Stimulated activated CD4-positive, alpha-beta T cell treated with anti-CD3 and anti-CD28 coated beads, Interleukin-4, amount 100 ng/mL, for 4 hours (primary cell): Measurements from ENCODE around the gene ASGR1.

Experiments
- DNase-seq, 2 experiments: peaks; one replicate each; pipeline ENCODE4 v3.0.0-alpha.2; 2020

The ASGR1 gene, protein sequence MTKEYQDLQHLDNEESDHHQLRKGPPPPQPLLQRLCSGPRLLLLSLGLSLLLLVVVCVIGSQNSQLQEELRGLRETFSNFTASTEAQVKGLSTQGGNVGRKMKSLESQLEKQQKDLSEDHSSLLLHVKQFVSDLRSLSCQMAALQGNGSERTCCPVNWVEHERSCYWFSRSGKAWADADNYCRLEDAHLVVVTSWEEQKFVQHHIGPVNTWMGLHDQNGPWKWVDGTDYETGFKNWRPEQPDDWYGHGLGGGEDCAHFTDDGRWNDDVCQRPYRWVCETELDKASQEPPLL

DNA sequence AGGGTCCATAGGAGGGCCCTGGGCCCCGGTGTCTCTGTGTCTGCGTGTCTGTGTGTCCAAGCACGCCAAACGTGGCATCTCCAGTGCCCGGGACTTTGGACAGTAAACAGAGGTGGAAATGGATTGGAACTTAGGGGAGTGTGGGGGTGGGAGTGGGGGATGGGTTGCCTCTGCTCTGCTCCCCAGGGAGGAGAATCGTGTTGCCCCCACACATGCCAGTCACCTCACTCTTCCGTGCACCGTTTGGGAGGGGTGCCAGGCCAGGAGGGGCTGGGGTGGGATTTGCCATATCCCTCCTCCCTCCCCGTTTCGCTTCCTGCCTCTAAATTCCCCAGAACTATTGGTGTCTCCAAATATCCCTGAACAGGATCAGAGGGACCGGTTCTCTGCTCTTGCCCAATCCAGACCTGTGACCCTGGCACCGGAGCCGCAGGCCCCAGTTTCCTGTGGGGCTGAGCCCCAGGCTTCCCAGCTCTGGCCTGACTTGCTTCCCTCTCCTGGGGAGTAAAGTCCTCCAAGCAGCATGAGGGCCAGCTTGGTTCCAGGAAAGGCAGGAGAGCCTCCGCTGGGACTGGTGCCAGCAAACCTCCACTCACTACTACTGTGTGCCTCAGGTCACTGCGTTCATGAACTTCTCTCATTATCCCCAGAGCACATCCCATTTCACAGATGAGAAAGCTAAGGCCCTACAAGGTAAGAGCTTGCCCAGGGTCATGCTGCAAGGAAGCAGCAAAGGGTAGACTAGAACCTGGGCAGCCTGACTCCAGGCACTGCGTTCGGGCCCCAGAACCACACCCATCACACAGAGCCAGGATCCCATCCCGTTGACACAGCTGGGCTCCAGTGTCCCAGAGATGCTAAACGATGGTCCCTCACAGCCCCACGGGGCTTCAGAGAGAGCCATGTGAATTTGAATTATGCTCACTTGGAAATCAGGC, at the start of gene ASGR1:
Gene ASGR1, minus strand, starts transcription at position 54 of the 938 bp plus-strand sequence. CDS start 807 bp downstream, outside the sequence.
- no peak for DNase-seq

DNA sequence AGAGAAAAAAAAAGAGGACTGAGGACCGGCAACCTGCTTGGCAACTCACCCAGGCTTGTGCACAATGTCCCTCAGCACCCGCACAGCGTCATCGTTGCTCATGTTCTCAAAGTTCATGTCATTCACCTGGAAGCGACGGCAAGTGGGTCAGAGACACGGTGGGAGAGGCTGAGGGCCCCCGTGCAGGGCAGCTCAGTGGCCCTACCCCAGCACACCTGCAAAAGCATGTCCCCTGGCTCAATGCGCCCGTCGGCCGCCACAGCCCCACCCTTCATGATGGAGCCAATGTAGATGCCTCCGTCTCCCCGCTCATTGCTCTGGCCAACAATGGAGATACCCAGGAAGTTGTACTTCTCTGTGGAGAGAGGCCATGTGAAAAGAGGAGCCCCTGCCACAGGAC, 49.8 kb upstream of the ASGR1 start:
- DNase-seq: no peak

DNA sequence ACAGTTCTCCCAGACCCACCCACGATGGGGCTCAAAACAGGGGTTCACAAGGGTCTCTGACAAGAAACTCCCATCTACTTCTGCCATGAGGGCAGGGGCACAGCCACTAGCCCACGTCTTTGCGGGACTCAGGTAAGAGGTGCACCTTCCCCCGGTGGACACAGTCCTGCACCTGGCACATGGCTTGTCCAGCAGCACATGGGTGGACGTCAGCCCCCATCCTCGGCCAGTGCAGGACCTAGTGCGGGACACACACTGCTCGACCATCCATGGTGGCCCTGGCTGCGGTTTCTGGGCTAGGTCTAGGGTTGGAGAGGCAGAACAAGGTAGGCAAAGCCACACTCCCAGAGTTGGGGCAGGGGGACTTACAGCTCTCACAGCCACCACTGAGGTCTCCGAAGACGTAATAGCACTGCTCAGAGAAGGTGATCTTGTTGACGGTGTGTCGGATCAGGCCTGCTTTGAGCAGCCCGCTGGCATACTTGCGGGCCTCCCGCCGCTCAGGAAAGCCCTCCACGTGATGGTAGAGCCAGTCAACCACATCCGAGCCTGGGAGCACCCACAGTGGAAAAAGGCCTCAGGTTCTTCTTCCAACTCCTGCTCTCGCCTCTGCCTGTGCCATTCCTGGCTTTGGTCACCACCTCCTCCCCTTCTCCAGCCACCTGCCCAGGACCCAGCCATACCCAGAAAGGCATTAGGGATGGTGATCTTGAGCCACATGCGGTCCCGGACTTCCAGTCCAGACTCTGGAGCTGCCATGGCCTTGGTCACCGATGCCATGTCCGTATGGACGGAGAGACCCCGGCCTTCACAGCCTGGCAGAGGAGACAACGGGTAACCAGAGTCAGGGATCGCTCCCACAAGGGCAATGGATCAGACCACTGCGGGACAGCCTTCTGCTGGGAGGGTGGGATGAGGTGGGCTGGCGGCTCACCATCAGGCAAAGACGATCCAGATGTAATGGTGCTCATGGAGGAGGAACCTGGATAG, 47.8 kb upstream of the ASGR1 start:
- DNase-seq: no peak

DNA sequence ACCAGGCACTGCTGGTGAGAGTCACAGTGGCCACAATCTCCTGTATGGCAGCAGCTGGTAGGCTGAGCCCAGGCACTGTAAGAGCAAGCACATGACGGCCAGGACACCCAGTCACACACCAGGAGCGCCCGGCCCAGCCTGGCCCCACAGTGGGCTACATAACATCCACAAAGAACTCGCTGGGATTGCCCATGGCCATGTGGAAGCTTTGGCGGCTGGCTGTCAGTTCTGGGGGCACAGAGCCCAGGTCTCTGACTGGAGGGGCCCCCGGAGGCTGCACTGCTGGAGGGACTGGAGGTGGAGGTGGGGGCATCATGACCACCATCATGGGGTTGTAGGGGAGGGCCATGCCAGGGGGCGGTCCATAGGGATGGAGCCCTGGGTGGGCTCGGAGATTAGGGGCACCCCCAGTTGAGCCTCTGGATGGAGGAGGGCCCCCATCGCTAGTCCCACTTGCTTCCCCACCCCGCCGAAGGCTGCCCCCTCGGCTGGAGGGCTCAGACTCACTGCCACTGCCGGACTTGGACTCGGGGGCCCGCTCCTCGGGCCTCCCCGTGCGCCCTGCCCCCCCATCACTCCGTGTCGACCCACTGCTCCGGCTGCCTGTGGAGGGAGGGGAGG, 46.7 kb upstream of the ASGR1 start:
- no peak for DNase-seq

DNA sequence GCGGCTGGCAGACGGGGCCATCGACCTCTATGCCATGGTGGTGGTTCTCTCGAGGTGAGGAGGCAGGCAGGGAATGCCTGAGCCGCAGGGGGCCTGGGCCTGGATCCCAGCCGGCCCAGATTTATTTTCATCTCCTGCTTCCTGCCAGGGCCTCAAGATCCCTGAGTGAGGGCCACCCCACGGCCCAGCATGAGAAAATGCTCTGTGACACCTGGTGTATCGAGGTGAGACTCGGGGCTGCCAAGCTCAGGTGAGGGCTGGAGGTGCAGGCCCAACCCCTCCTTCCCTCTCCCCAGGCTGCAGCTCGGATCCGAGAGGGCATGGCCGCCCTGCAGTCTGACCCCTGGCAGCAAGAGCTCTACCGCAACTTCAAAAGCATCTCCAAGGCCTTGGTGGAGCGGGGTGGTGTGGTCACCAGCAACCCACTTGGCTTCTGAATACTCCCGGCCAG, 45.5 kb upstream of the ASGR1 start:
- DNase-seq: no peak

DNA sequence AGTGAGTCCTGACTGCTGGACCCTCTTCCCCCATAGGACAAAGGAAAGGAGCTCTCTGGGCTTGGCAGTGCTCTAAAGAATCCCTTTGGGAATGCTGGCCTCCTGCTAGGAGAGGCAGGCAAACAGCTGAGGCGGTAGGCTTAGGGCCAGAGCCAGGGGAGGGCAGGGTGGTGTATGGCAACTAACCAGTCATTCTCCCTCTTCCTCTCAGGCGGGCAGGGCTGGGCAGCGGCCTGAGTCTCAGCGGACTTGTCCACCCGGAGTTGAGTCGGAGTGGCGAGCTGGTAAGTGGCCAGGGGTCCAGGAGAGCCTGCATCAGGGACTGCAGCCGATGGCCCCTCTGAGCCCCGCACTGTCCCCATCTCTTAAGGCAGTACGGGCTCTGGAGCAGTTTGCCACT, 44.9 kb upstream of the ASGR1 start:
- DNase-seq: no peak

DNA sequence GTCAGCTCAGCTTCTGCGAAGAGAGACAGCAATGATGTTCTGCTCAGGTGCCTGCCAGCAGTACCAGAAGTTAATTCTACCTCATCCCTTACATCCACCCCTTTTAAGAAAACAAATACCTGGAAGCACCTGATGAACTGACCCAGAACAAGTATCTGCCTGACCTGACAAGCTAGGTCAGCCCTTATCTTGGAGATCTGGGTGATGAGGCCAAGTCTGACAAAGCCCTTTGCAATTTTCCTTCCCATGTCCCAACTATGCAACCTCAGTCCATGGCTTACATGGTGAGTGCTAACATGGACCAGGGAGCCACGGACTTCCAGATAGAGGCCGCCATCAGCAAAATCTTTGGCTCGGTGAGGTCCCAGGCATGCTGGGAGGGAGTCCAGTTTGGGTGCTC, 44.2 kb upstream of the ASGR1 start:
- no peak for DNase-seq

DNA sequence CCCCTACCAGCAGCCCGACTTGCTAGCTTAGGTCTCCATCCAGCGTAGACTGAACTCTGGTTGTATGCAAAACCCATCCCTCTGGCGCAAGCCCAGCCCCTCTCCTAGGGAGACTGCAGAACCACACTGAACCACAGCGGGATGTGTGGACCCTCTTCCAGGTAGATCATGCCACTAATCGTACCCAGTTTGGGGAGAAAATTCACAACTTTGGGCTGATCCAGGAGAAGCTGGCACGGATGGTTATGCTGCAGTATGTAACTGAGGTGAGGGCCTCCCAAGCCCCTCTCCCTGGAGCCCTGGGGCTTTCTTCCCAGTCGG, 43.8 kb upstream of the ASGR1 start:
- DNase-seq: no peak

DNA sequence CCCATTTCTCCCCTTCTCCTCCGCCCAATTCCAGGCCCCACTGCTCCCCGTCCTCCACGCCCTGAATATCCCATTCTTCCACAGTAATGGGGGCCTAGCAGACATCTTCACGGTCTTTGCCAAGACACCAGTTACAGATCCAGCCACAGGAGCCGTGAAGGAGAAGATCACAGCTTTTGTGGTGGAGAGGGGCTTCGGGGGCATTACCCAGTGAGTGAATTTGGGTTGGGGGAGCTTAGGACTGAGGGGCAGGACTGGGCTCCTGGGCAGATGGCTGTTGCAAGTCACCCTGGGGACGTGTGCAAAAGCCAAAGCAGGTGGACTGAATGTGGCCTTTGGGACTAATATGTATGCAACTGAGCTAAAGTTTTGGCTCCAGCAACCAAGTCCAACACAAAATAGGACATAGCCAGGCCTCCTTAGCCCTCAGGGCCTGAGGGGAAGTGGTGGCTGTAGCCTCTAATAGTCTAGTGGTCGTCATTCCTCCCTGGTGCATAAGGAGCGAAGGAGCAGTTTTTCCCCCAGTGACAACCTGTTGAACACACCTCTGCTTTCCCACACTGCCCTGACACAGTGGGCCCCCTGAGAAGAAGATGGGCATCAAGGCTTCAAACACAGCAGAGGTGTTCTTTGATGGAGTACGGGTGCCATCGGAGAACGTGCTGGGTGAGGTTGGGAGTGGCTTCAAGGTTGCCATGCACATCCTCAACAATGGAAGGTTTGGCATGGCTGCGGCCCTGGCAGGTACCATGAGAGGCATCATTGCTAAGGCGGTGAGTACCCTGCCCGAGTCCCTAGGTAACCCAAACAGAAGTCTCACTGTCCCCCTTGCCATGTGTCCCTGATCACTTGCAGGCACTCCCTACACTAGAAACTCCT, 43.2 kb upstream of the ASGR1 start:
- DNase-seq: no peak

DNA sequence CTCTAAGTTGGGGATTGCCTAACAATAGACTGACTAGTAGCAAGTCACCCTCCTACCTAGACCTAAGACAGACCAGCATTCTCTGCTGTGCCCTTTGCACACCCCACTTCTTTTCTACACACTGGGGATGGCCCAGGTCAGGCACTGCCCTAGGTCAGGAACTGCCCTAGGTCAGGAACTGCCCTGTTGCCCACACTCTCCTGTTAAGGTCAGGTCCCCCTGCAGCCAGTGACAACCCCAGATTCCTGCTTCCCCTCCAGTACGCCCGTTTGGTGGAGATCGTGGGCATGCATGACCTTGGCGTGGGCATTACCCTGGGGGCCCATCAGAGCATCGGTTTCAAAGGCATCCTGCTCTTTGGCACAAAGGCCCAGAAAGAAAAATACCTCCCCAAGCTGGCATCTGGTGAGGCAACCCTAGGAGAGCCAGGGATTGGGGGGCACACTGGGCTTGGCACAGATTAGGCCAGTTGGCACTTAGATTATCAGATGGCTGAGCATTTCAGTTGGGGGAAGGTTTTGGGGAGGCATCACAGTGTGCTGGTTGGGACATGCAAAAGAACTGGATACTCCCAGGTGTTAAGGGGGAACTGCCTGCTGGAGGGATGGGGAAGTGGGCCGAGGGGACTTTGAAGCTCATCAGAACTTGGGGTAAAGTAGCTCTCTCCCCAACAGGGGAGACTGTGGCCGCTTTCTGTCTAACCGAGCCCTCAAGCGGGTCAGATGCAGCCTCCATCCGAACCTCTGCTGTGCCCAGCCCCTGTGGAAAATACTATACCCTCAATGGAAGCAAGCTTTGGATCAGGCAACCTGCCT, 42.3 kb upstream of the ASGR1 start:
- DNase-seq: no peak

DNA sequence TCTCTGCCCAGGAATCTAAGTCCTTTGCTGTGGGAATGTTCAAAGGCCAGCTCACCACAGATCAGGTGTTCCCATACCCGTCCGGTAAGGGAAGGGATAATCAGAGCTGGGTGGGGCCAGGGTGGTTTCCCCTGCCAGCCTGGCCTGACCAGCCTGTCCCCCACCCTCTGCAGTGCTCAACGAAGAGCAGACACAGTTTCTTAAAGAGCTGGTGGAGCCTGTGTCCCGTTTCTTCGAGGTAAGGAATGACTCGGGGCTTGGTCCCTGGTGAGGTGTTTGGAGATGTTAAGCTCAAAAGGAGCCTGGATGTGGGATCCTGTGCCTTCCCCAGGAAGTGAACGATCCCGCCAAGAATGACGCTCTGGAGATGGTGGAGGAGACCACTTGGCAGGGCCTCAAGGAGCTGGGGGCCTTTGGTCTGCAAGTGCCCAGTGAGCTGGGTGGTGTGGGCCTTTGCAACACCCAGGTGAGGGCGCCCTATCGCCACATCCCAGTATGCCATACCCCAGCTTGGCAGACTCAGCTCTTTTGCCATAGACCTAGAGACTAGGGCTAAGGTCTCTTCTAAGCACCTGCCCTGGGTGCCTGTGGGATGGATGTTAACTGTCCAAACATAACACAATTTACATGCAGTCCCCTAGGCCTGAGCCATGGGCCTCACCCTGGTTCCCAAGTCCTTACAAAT, 41.6 kb upstream of the ASGR1 start:
- DNase-seq: peak; percentile 48 to 55

DNA sequence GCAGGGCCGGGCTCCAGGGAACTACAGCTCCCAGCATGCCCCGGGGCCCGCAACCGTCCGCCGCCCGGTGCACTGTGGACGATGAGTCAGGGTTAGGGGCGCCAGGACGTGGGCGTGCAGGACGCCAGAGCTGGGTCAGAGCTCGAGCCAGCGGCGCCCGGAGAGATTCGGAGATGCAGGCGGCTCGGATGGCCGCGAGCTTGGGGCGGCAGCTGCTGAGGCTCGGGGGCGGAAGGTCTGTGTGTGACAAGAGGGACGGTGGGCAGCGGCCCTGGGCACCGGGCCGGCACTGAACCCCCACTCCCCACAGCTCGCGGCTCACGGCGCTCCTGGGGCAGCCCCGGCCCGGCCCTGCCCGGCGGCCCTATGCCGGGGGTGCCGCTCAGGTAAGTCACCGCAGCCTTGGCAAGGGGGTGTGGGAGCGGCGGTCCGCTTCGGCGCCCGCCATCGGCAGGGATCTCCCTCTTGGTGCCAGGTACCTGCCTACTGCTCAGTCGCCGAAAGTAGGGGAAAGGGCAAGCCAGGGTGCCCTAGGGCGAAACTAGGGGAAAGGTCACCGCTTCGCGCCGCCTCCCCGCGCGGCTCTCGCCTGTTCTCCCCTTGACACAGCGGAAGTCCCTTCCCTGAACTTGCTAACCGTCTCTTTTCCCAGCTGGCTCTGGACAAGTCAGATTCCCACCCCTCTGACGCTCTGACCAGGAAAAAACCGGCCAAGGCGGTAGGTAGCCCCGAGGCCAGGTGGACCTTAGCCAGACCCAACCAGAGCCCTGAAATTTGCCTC, 40.8 kb upstream of the ASGR1 start, which contains the start of the genes ACADVL and DLG4:
Gene ACADVL, plus strand, starts transcription at position 127 of the 781 bp plus-strand sequence. Its CDS starts 47 bp downstream, at position 174.
Gene DLG4, minus strand, starts transcription at position 25 of the 781 bp plus-strand sequence.
- DNase-seq: peak; percentile 71 to 79

DNA sequence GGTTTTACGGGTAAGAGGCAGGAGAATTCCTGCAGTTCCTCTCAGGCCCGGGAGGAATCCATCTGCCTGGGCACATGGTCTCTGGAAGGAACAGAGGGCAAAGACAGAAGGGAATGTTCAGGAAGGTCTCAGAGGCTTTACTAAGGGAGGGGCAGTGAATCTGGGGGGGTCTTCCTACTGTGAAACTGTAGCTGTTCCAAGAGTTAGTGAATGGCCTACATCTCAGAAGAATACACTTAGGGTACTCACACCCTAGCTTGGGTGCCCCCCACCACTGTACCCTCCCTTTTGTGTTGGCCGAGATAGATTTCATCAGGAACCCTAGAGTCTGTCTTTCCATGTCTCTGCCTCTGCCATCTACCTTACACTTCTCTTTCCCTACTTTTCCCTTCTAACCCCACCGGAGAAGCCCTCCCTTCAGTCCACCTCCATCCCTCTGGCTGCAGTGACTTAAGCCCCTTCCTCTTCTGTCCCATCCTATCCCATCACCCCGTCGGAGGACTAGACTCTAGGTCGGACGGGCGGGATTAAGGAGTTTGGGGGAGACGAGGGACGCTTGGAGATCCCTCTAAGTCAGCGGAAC, 40.1 kb upstream of the ASGR1 start:
- DNase-seq: no peak

DNA sequence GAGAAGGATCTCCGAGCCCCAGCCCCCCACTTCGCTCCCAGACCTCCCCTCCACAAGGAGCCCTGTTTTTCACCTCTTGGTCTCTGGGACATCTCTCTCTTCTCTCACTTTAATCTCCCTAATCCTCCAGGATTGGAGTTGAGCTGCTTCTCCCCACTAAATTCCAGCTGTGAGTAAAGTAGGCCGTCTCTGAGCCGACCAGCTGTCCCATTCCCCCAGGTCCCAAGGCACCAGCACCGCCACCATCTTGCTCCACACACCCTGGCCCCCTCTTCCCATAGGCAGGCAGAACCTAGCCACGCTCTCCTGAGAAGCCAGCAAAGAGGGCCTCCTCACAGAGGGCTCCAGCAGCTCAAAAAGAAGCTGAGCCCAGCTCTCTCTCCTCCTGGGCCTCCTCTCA, 39.6 kb upstream of the ASGR1 start:
- no peak for DNase-seq

DNA sequence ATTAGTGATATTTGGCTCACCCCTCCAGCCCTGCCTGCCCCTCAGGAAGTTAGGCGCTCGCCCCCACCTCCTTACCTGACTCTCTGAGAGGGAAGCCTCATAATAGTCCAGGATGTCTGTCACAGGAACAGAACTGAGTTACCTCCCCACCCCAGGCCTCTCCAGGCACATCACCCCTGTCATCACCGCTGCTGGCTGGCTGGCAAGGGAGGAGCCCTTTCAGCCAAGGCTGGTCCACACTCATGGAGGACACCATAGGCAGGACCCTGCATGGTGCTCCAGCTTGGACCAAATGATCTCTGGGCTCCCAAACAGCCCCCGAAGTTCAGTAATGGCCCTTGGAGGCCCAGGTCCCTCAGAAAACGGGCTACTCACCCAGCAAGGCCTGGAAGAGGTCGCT, 39.0 kb upstream of the ASGR1 start:
- no peak for DNase-seq

DNA sequence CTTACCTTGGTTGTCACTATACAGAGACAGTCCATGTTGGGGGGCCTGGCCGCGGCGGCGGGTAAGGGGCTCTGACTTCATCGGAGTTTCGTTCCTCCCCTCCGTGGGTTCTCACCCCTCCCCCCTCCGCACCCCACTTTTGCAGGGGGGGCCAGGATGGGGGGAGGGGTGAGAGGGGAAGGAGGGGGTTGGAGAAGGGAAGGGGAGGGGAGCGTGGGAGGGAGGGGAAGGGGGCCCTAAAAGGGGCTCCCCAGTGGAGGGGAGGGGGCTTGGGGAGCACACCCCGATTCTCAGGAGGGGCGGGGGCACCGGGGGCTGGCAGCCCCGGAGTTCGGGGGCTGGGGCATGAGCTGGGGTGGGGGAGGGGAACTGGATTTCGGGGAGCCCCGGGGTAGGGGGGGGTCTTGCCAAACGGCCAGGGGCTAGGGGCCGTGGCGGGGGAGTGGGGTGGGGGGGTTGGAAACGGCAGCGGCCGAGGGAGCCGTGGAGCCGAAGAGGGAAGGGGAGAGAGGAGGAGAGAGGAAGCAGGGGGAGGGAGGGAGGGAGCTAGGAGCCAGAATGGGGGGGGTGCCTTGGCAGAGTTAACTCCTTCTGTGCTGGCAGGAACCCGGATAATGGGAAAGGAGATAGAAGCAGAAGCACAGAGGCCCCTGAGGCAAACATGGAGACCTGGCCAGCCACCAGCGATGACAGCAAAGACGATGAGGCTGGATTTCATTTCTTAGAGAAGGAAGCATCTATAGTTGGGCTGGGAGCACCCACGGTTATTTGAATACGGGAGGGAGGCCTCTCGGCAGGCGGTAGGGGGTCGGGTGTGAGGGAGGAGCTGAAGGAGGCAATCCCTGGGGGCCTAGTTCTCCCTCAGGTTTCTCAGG, 38.2 kb upstream of the ASGR1 start:
- no peak for DNase-seq
